22Rv1 (cell line): ENCODE measurements around the gene GFRA1.

ENCODE experiments used
- ZFX ChIP-seq: fragments of 450-650 bp; IDR thresholded peaks from 2 replicates; pipeline ENCODE4 v1.6.1; 2017; ENCODE audit warnings: antibody characterized with exemption, borderline replicate concordance
- TF ChIP-seq, protein P1 (sequence below): fragments of 450-650 bp; IDR thresholded peaks from 2 replicates; pipeline ENCODE4 v1.5.1; 2017; ENCODE audit warnings: mild to moderate bottlenecking

GRCh38 chr10:116296291-116296721 is 23.3 kb upstream of the GFRA1 start:
- TF ChIP-seq, protein P1, sequence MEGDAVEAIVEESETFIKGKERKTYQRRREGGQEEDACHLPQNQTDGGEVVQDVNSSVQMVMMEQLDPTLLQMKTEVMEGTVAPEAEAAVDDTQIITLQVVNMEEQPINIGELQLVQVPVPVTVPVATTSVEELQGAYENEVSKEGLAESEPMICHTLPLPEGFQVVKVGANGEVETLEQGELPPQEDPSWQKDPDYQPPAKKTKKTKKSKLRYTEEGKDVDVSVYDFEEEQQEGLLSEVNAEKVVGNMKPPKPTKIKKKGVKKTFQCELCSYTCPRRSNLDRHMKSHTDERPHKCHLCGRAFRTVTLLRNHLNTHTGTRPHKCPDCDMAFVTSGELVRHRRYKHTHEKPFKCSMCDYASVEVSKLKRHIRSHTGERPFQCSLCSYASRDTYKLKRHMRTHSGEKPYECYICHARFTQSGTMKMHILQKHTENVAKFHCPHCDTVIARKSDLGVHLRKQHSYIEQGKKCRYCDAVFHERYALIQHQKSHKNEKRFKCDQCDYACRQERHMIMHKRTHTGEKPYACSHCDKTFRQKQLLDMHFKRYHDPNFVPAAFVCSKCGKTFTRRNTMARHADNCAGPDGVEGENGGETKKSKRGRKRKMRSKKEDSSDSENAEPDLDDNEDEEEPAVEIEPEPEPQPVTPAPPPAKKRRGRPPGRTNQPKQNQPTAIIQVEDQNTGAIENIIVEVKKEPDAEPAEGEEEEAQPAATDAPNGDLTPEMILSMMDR, result no peak
- no peak for TF ChIP-seq ZFX
